ENCODE data around the gene TRIM7.
A peak's percentile ranks its signal among the peaks of the same experiment; 100 is the strongest.

The TRIM7 gene

DNA sequence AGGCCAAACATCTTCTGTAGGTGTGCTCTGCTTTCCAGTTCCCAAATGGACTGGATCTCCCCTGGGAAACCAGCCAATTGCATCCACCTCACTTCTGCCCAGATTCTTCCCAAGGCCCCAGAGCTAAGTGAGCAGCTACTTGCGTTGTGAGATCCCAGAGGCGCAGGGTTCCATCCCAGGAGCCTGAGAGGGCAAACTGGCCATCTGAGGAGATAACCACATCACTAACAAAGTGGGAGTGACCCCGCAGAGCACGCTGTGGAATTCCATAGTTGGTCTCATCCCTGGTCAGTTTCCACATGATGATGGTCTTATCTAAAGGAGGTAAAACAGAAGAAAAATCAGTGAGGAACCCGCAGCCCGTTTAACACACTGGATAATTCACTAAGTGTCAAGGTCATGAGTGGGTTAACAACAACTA is 37.0 kb upstream of the TRIM7 start:
- H3K9me3 ChIP-seq (ENCODE audit: control insufficient read depth, insufficient read depth, low read length) = no peaks in the 10 kb centered on the region
- peaks cover 69% of the 10 kb centered on the region for H3K36me3 ChIP-seq (ENCODE audit: control insufficient read depth, low read length)
- peak overlapping the region; percentile 90 for H3K27ac ChIP-seq (ENCODE audit: low read depth, low read length)
- peak overlapping the region; percentile 87 for H3K4me3 ChIP-seq (ENCODE audit: low read length)
- TF ChIP-seq EZH2phosphoT487 (IDR thresholded peaks at IDR 0.05; ENCODE audit: borderline replicate concordance, low read length) (no peak), CTCF (IDR thresholded peaks at IDR 0.05; ENCODE audit: low read depth, low read length, poor library complexity, severe bottlenecking) (no peak)
- H3K4me1 ChIP-seq (ENCODE audit: control insufficient read depth, low read length) = peaks cover 30% of the 10 kb centered on the region
- peaks cover 66% of the 10 kb centered on the region for H3F3A ChIP-seq (ENCODE audit: control insufficient read depth, insufficient read depth)
- H3K9me2 ChIP-seq (replicated peaks; ENCODE audit: control insufficient read depth, low read length) = no peaks in the 10 kb centered on the region
- no peaks in the 10 kb centered on the region for H3K27me3 ChIP-seq (ENCODE audit: control insufficient read depth, low read length)
- H3K79me2 ChIP-seq (ENCODE audit: control insufficient read depth, low read length) = peaks cover 79% of the 10 kb centered on the region
- H4K20me1 ChIP-seq (ENCODE audit: control insufficient read depth, insufficient read depth, low read depth, low read length) = peaks cover 36% of the 10 kb centered on the region
- H3K4me2 ChIP-seq (ENCODE audit: low read length) = peak overlapping the region; percentile 92

- H3K79me2 ChIP-seq (ENCODE audit: control insufficient read depth, low read length) = peaks cover 74% of the 10 kb centered on the region
- H4K20me1 ChIP-seq (ENCODE audit: control insufficient read depth, insufficient read depth, low read depth, low read length) = peaks cover 36% of the 10 kb centered on the region
- peak overlapping the region; percentile 90 for H3K27ac ChIP-seq (ENCODE audit: low read depth, low read length)
- peaks cover 71% of the 10 kb centered on the region for H3F3A ChIP-seq (ENCODE audit: control insufficient read depth, insufficient read depth)
- H3K4me2 ChIP-seq (ENCODE audit: low read length) = peak overlapping the region; percentile 92
- H3K27me3 ChIP-seq (ENCODE audit: control insufficient read depth, low read length) = no peaks in the 10 kb centered on the region
- H3K36me3 ChIP-seq (ENCODE audit: control insufficient read depth, low read length) = peaks cover 75% of the 10 kb centered on the region
- no peak for TF ChIP-seq CTCF (IDR thresholded peaks at IDR 0.05; ENCODE audit: low read depth, low read length, poor library complexity, severe bottlenecking)
- no peak for TF ChIP-seq EZH2phosphoT487 (IDR thresholded peaks at IDR 0.05; ENCODE audit: borderline replicate concordance, low read length)
- peaks cover 29% of the 10 kb centered on the region for H3K4me1 ChIP-seq (ENCODE audit: control insufficient read depth, low read length)
- H3K4me3 ChIP-seq (ENCODE audit: low read length) = peak overlapping the region; percentile 87
- H3K9me2 ChIP-seq (replicated peaks; ENCODE audit: control insufficient read depth, low read length) = no peaks in the 10 kb centered on the region
- no peaks in the 10 kb centered on the region for H3K9me3 ChIP-seq (ENCODE audit: control insufficient read depth, insufficient read depth, low read length)
Observed at GRCh38 chr5:181241393-181241975, 36.5 kb upstream of the TRIM7 start.

DNA sequence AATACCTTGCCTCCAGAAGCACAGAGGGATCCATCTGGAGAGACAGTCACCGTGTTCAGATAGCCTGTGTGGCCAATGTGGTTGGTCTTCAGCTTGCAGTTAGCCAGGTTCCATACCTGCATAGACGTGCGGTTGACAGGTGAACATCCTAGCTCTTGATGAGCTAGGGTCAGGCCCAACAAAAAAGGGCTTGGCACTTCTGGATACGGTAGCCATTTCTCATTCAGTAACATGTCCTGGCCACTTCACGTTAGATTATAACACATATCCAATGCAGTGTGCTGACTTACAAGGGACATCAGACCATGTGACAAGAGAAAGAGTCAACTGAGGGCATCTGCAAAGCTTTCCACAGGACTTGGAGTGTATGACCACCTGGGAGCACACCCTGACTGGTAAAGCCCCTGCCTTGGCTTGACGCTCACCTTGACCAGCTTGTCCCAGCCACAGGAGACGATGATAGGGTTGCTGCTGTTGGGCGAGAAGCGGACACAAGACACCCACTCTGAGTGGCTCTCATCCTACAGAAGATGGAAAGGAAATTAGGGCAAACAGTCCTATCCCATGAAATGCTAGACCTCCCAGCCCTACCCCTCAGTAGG is 34.2 kb upstream of the TRIM7 start:
- Histone ChIP-seq H3K36me3 (ENCODE audit: control insufficient read depth, low read length) (peaks cover 93% of the 10 kb centered on the region), H3K9me3 (ENCODE audit: control insufficient read depth, insufficient read depth, low read length) (no peaks in the 10 kb centered on the region), H3K4me3 (ENCODE audit: low read length) (no peak overlapping the region), H3K27me3 (ENCODE audit: control insufficient read depth, low read length) (no peaks in the 10 kb centered on the region), H3F3A (ENCODE audit: control insufficient read depth, insufficient read depth) (peaks cover 76% of the 10 kb centered on the region), H3K9me2 (replicated peaks; ENCODE audit: control insufficient read depth, low read length) (no peaks in the 10 kb centered on the region), H3K4me2 (ENCODE audit: low read length) (no peak overlapping the region), H3K4me1 (ENCODE audit: control insufficient read depth, low read length) (peaks cover 17% of the 10 kb centered on the region), H3K27ac (ENCODE audit: low read depth, low read length) (no peak overlapping the region), H3K79me2 (ENCODE audit: control insufficient read depth, low read length) (peaks cover 55% of the 10 kb centered on the region), H4K20me1 (ENCODE audit: control insufficient read depth, insufficient read depth, low read depth, low read length) (peaks cover 36% of the 10 kb centered on the region)
- no peak for TF ChIP-seq EZH2phosphoT487 (IDR thresholded peaks at IDR 0.05; ENCODE audit: borderline replicate concordance, low read length)

GRCh38 chr5:181237729-181238385 is 32.9 kb upstream of the TRIM7 start:
- Histone ChIP-seq H3K27ac (ENCODE audit: low read depth, low read length) (no peak overlapping the region), H3K79me2 (ENCODE audit: control insufficient read depth, low read length) (peaks cover 44% of the 10 kb centered on the region), H3K4me1 (ENCODE audit: control insufficient read depth, low read length) (peaks cover 17% of the 10 kb centered on the region), H3K9me3 (ENCODE audit: control insufficient read depth, insufficient read depth, low read length) (no peaks in the 10 kb centered on the region), H3K36me3 (ENCODE audit: control insufficient read depth, low read length) (peaks cover 95% of the 10 kb centered on the region), H3K4me2 (ENCODE audit: low read length) (no peak overlapping the region), H3F3A (ENCODE audit: control insufficient read depth, insufficient read depth) (peaks cover 81% of the 10 kb centered on the region), H3K9me2 (replicated peaks; ENCODE audit: control insufficient read depth, low read length) (no peaks in the 10 kb centered on the region), H3K4me3 (ENCODE audit: low read length) (no peak overlapping the region), H3K27me3 (ENCODE audit: control insufficient read depth, low read length) (no peaks in the 10 kb centered on the region), H4K20me1 (ENCODE audit: control insufficient read depth, insufficient read depth, low read depth, low read length) (peaks cover 34% of the 10 kb centered on the region)
- no peak for TF ChIP-seq CTCF (IDR thresholded peaks at IDR 0.05; ENCODE audit: low read depth, low read length, poor library complexity, severe bottlenecking)
- no peak for TF ChIP-seq EZH2phosphoT487 (IDR thresholded peaks at IDR 0.05; ENCODE audit: borderline replicate concordance, low read length)
